HG03432 (cell line): ENCODE measurements around the gene OTC.

Experiments used
- ATAC-seq: cut with Tn5 transposase; IDR thresholded peaks from one replicate; pipeline ENCODE4 v1.9.1; 2021; ENCODE audit warnings: mild to moderate bottlenecking, moderate library complexity; ENCODE audit not compliant: unreplicated experiment

Gene OTC

DNA sequence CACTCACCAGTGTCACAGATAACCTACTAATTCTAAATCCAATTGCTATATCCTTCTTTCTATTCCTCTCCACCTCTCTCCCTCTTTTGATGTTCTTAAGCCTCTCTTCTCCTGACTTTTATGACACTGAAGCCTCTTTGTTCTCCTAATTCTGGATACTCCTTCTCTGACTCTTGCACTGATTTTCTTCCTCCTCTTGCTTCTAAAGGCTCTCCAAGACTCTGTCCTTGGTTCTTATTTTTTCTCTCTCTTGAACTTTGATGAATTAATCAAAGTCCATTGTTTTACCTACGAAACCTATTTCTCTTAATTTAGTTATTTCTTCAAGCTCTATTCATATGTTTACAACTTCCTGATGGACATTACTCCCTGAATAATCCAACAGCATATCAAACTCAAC is 113.3 kb downstream of the OTC start:
- ATAC-seq, result no peak

DNA sequence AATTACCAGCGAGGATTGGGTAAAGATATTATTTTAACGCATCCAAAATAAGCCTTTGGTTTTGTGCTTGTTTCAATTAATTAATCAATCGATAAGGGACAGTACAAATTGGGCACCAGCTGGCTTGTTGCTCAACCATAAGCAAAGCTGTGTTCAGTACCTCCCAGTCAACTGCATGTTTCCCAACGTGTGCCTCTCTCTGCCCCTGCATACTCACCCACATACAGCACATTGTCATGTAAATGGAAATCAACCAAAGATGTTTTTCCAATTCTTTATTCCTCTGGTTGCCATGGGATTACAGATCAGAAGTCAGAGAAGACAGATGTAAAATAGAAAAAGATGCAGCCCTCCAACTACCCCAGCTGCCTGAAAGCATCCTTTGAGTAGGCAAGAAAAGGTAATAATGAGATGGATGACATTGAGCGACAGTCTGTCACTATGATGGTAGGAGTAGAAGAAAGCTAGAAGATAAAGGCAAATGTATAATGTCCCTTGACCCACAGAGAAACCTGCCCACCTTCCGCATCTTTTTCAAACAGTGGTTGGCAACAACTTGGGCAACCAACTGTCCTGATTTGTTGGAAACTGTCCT is 116.3 kb downstream of the OTC start:
- no peak for ATAC-seq
